Erythroblast (primary cell): Measurements from ENCODE around the gene TMSB4X.

Source experiments
- GATA1 ChIP-seq: IDR thresholded peaks from 2 replicates; pipeline ENCODE4 v1.6.1; 2011; ENCODE audit warnings: low read depth, mild to moderate bottlenecking, control low read depth, low read length, moderate library complexity
- POLR2A ChIP-seq: IDR thresholded peaks from 2 replicates; pipeline ENCODE4 v1.6.1; 2011; ENCODE audit warnings: mild to moderate bottlenecking, low read length

- no peak for TF ChIP-seq POLR2A
- TF ChIP-seq GATA1 = no peak
Observed at GRCh38 chrX:12994321-12994720, 19.4 kb downstream of the TMSB4X start.
